ENCODE measurements around the gene TMEM203. TPM values are rescaled to one million over a fixed set of nuclear protein-coding genes. Genes with fewer than 3 reads are reported as not detected.

The TMEM203 gene
- total and polyA plus RNA-seq, 9 donors, result 29.2 to 40.8 (median 37.5) TPM

- Histone ChIP-seq H3K4me1 (ENCODE audit: insufficient read depth) (no peaks in the 10 kb centered on the region), H3K9me3 (no peaks in the 10 kb centered on the region), H3K4me3 (no peak overlapping the region), H3K27ac (no peak overlapping the region), H3K27me3 (peaks cover 12% of the 10 kb centered on the region), H3K36me3 (no peaks in the 10 kb centered on the region)
- WGBS, 3 donors, result 11 to 32% (median 16%) methylated on average over 28 to 29 of the region's 29 CpGs
- no peak for TF ChIP-seq EP300 (IDR thresholded peaks at IDR 0.05)
- no peak for TF ChIP-seq POLR2A (IDR thresholded peaks at IDR 0.05)
- no peak for TF ChIP-seq CTCF (IDR thresholded peaks at IDR 0.05)
- intact Hi-C loops (cut with DNase I), result loop anchor here in 3 of 4 donors (5.0 to 10.0 kb wide), 3 partner anchors 101 to 444 kb away; no protein-coding TSS in a partner anchor
- DNase-seq, result no peak
Observed at GRCh38 chr9:137228506-137228967, 23.1 kb upstream of the TMEM203 start.

- Histone ChIP-seq H3K9me3 (no peaks in the 10 kb centered on the region), H3K4me1 (ENCODE audit: insufficient read depth) (peaks cover under 1% of the 10 kb centered on the region), H3K27me3 (peaks cover 12% of the 10 kb centered on the region), H3K4me3 (no peak overlapping the region), H3K36me3 (no peaks in the 10 kb centered on the region), H3K27ac (no peak overlapping the region)
- no peak for DNase-seq
- no peak for TF ChIP-seq EP300 (IDR thresholded peaks at IDR 0.05)
- no peak for TF ChIP-seq POLR2A (IDR thresholded peaks at IDR 0.05)
- no peak for TF ChIP-seq CTCF (IDR thresholded peaks at IDR 0.05)
- WGBS, 3 donors, result 8 to 27% (median 13%) methylated on average over 15 to 18 of the region's 18 CpGs
- intact Hi-C loops (cut with DNase I), result loop anchor here in 3 of 4 donors (5.0 to 10.0 kb wide), 3 partner anchors 101 to 443 kb away; no protein-coding TSS in a partner anchor
Observed at GRCh38 chr9:137227853-137228505, 22.5 kb upstream of the TMEM203 start.

- peak; percentile 59 to 80 (median 72) for DNase-seq
- WGBS, 3 donors, result 29 to 35% (median 32%) methylated on average over 25 of the region's 25 CpGs
- Histone ChIP-seq H3K27me3 (peaks cover 12% of the 10 kb centered on the region), H3K36me3 (no peaks in the 10 kb centered on the region), H3K4me1 (ENCODE audit: insufficient read depth) (peaks cover 6% of the 10 kb centered on the region), H3K27ac (no peak within 1 kb of the TSS), H3K4me3 (no peak within 1 kb of the TSS), H3K9me3 (no peaks in the 10 kb centered on the region)
- intact Hi-C loops (cut with DNase I), result loop anchor here in 3 of 4 donors (5.0 to 10.0 kb wide), 3 partner anchors 100 to 442 kb away; no protein-coding TSS in a partner anchor
- TF ChIP-seq EP300 (IDR thresholded peaks at IDR 0.05) (no peak), CTCF (IDR thresholded peaks at IDR 0.05) (peak; percentile 35 to 77 (median 63))
Observed at GRCh38 chr9:137227054-137227852, 21.8 kb upstream of the TMEM203 start, which contains the start of gene RNF224. RNF224 (plus strand) TSS chr9:137227502; CDS start chr9:137228336, 834 bp downstream.

GRCh38 chr9:137226338-137227053 lies 21.0 kb upstream of the TMEM203 start:
- peaks cover 6% of the 10 kb centered on the region for H3K4me1 ChIP-seq (ENCODE audit: insufficient read depth)
- peaks cover 12% of the 10 kb centered on the region for H3K27me3 ChIP-seq
- H3K9me3 ChIP-seq, result no peaks in the 10 kb centered on the region
- intact Hi-C loops (cut with DNase I), result loop anchor here in 3 of 4 donors (5.0 to 10.0 kb wide), 3 partner anchors 99 to 442 kb away; no protein-coding TSS in a partner anchor
- DNase-seq, result no peak
- WGBS, 3 donors, result 55 to 65% (median 61%) methylated on average over 18 of the region's 18 CpGs
- H3K27ac ChIP-seq, result no peak overlapping the region
- H3K4me3 ChIP-seq, result no peak overlapping the region
- H3K36me3 ChIP-seq, result no peaks in the 10 kb centered on the region
- no peak for TF ChIP-seq CTCF (IDR thresholded peaks at IDR 0.05)

All from ovary (tissue), 9 donors.